ENCODE results near the gene HBG2. TPM values are rescaled to one million over a fixed set of nuclear protein-coding genes. Genes with fewer than 3 reads are reported as not detected.
A peak's percentile ranks its signal among the peaks of the same experiment; 100 is the strongest.

Gene HBG2
- total and polyA plus RNA-seq, 9 of the 15 experiments (the other 6 are each of a cell fraction or from before 2014, with no cell fraction given) = 1,626 to 58,619 (median 10,515) TPM

DNA sequence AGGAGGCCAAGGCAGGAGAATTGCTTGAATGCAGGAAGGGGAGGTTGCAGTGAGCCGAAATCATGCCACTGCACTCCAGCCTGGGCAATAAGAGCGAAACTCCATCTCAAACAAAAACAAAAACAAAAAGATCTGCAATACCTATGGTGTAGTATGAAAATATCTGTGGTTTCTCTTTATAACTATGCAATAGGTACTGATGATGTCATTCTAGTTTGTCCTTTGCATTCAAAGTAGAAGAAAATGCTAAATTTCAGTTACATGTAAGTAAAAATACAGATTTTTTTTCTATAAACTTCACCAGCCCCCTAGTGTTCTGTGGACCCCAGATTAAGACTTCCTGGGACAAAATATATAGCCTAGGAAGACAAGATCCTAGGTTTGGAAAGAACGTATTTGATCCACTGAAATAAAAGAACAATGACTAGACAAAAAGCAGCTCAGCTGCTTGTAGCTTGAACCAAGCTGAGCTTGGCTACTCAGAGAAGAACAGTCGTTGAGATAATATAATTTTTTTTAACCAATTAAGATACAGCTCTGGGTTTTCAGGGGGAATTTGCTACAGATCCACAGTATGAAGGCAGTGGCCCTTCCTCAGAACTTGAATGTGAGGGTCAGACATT, 17.9 kb upstream of the HBG2 start (continued):
- TF ChIP-seq, protein P1, sequence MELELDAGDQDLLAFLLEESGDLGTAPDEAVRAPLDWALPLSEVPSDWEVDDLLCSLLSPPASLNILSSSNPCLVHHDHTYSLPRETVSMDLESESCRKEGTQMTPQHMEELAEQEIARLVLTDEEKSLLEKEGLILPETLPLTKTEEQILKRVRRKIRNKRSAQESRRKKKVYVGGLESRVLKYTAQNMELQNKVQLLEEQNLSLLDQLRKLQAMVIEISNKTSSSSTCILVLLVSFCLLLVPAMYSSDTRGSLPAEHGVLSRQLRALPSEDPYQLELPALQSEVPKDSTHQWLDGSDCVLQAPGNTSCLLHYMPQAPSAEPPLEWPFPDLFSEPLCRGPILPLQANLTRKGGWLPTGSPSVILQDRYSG (tag; conservative IDR thresholded peaks at IDR 0.05; ENCODE audit: low read depth) = 0 out of 2 replicates have a peak, but pooled peaks have one; percentile 17
- no peak for TF ChIP-seq TBL1XR1 (IDR thresholded peaks at IDR 0.05; ENCODE audit: low read length in 2 of 2)
- TF ChIP-seq, protein P2, sequence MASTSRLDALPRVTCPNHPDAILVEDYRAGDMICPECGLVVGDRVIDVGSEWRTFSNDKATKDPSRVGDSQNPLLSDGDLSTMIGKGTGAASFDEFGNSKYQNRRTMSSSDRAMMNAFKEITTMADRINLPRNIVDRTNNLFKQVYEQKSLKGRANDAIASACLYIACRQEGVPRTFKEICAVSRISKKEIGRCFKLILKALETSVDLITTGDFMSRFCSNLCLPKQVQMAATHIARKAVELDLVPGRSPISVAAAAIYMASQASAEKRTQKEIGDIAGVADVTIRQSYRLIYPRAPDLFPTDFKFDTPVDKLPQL (IDR thresholded peaks at IDR 0.05; ENCODE audit: extremely low read depth, insufficient read length) = no peak
- no peak for TF ChIP-seq SRSF1 (IDR thresholded peaks at IDR 0.05; ENCODE audit: low read depth, low read length)
- no peak for TF ChIP-seq MCM2 (IDR thresholded peaks at IDR 0.05; ENCODE audit: low read depth)
- 0 out of 2 replicates have a peak, but pooled peaks have one; percentile 5 for TF ChIP-seq MTA3 (IDR thresholded peaks at IDR 0.05; ENCODE audit: borderline replicate concordance)
- TF ChIP-seq PHTF2 (CRISPR knock-in tag; IDR thresholded peaks at IDR 0.05) = no peak
- TF ChIP-seq JUND (IDR thresholded peaks at IDR 0.05; ENCODE audit: borderline replicate concordance, low read depth, low read length) = peak; percentile 31; the same call in 1 of the 2 replicates
- peak; percentile 52; the same call in 2 of the 3 replicates for TF ChIP-seq JUND (tag; IDR thresholded peaks at IDR 0.05; ENCODE audit: borderline replicate concordance, low read depth, low read length)
- 0 out of 2 replicates have a peak, but pooled peaks have one; percentile 23 for TF ChIP-seq GTF2A2 (tag; IDR thresholded peaks at IDR 0.05)
- no peak for TF ChIP-seq ELF4 (CRISPR knock-in tag; IDR thresholded peaks at IDR 0.05)
- TF ChIP-seq ZNF589 (CRISPR knock-in tag; IDR thresholded peaks at IDR 0.05; ENCODE audit: low read depth) = 0 out of 2 replicates have a peak, but pooled peaks have one; percentile 11
- TF ChIP-seq ZC3H4 (CRISPR knock-in tag; IDR thresholded peaks at IDR 0.05; ENCODE audit: borderline replicate concordance) = no peak
- peak; percentile 92 for TF ChIP-seq NFE2 (IDR thresholded peaks at IDR 0.05; ENCODE audit: low read depth)
- TF ChIP-seq MAFG (tag; conservative IDR thresholded peaks at IDR 0.05) = peak; percentile 94
- TF ChIP-seq NCOR1 (IDR thresholded peaks at IDR 0.05) = no peak
- TF ChIP-seq CTBP1 (IDR thresholded peaks at IDR 0.05; ENCODE audit: borderline replicate concordance) = no peak
- TF ChIP-seq, protein P3, sequence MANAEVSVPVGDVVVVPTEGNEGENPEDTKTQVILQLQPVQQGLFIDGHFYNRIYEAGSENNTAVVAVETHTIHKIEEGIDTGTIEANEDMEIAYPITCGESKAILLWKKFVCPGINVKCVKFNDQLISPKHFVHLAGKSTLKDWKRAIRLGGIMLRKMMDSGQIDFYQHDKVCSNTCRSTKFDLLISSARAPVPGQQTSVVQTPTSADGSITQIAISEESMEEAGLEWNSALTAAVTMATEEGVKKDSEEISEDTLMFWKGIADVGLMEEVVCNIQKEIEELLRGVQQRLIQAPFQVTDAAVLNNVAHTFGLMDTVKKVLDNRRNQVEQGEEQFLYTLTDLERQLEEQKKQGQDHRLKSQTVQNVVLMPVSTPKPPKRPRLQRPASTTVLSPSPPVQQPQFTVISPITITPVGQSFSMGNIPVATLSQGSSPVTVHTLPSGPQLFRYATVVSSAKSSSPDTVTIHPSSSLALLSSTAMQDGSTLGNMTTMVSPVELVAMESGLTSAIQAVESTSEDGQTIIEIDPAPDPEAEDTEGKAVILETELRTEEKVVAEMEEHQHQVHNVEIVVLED (CRISPR knock-in tag; IDR thresholded peaks at IDR 0.05) = no peak
- no peak for TF ChIP-seq GATA2 (CRISPR knock-in tag; IDR thresholded peaks at IDR 0.05)
- TF ChIP-seq ZEB2 (IDR thresholded peaks at IDR 0.05) = no peak
